GM18508 (cell line): ENCODE measurements around the gene NUP205.

ENCODE experiments used
- ATAC-seq: cut with Tn5 transposase; IDR thresholded peaks from one replicate; pipeline ENCODE4 v1.9.1; 2021; ENCODE audit warnings: moderate number of reproducible peaks; ENCODE audit not compliant: insufficient read depth, unreplicated experiment

Gene NUP205

DNA sequence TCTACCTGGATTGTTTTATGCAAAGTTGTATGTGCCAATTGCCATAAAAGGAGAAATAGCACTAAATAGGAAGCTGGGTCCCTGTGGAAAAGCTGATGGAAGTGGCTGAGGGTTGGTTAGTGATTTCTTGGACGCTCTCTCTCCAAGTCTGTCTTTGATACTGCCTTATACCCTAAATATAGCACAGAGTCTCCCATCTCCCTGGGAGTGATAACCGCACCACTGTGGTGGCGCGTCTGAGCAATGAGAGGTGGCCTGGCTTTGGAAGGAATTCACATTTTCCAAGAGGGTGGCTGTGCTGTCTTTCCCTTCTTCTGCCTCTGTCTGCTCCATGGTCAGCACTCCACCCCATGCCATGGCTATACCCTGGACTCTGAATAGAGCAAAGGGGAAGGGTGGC is 135.8 kb downstream of the NUP205 start:
- no peak for ATAC-seq

GRCh38 chr7:135697276-135698049 is 139.7 kb downstream of the NUP205 start:
- no peak for ATAC-seq
